HG03175 (cell line): ENCODE results near the gene C12orf43.

Experiments used
- ATAC-seq: cut with Tn5 transposase; IDR thresholded peaks from one replicate; pipeline ENCODE4 v1.9.1; 2021; ENCODE audit warnings: mild to moderate bottlenecking, moderate library complexity; ENCODE audit not compliant: unreplicated experiment

The C12orf43 gene

GRCh38 chr12:120979220-120979861 is 36.9 kb downstream of the C12orf43 start:
- no peak for ATAC-seq

- ATAC-seq, result no peak
Measured at GRCh38 chr12:120978296-120979219, 37.7 kb downstream of the C12orf43 start, which contains the start of gene HNF1A. Gene HNF1A (plus strand): TSS chr12:120978543. CDS start chr12:120978769, 226 bp downstream.

DNA sequence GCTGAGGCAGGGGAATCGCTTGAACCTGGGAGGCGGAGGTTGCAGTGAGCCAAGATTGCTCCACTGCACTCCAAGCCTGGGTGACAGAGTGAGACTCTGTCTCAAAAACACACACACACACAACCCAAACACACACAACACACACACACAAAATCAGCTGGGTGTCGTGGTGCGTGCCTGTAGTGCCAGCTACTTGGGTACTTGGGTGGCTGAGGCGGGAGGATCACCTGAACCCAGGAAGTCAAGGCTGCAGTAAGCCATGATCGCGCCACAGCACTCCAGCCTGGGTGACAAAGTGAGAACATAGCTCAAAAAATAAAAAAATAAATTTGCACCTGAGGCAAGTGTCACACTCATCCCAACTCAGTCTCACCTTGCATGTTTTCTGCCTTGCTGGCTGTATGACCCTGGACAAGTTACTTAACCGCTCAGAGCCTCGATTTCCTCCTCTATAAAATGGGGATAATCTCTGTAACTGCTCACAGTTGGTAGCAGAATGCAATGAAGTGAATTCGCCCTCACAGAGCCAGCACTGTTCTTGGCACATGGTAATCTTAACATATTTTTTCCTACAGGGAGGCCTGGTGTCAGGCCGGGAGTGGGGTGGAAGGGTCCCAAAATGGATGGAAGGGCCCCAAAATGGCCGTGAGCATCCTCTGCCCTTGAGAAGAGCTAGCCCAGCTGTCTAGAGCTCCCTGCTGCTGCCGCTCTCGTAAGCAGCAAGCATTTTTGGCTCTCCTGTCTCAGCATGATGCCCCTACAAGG is 38.6 kb downstream of the C12orf43 start:
- ATAC-seq, result no peak

- ATAC-seq, result no peak
Measured at GRCh38 chr12:120972870-120973543, 43.3 kb downstream of the C12orf43 start.

GRCh38 chr12:120971299-120972180 is 44.7 kb downstream of the C12orf43 start:
- peak; percentile 62 for ATAC-seq

GRCh38 chr12:120970310-120970709 is 46.0 kb downstream of the C12orf43 start:
- no peak for ATAC-seq

DNA sequence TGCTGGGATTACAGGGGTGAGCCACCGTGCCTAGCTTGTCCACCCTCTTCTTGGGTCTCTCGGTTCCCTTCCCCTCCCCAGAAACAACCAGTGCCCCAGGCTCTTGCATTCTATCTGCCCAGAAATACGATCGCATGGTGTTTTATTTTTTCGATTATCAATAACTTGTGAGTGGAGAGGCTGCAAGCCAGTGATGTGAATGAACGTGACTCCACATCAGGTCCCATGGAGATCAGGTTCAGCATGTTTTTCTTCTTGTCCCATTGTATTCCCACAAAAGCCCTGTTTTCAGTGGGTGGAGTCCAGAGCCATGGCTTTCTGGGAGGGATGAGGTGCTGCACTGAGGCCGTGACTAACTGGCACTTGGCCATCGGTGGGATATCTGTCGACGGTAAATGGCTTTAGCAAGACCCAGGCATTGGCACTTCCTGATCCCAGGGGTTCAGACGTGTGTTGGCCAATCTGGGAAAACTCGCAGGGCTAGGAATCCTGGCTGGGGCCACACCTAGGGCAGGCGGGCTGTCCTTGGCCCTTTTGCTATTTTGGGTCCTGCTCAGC is 50.7 kb downstream of the C12orf43 start:
- ATAC-seq, result no peak

GRCh38 chr12:120964298-120964697 is 52.0 kb downstream of the C12orf43 start:
- no peak for ATAC-seq

GRCh38 chr12:120962532-120963020 is 53.7 kb downstream of the C12orf43 start:
- ATAC-seq, result no peak

- no peak for ATAC-seq
Measured at GRCh38 chr12:120961604-120962531, 54.4 kb downstream of the C12orf43 start.

DNA sequence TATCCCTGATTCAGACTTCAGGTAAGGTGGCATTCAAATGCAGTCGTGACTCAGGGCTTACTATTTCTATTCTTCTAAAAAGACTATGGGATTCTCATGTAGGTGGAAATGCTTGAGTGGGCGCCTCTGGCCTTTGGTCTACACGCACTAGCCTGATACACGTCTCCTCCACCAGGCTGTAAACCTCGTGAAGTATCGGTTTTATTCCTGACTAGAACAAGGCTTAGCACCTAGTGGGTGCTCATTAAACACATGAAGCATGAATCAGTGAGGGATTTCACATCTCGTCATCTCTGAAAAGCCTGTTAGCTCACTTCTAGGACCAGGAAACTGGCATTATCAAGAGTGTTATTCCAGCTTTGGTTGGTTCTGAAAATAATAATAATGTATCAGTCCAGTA is 55.6 kb downstream of the C12orf43 start:
- ATAC-seq, result no peak

- ATAC-seq, result no peak
Measured at GRCh38 chr12:120959111-120959878, 57.0 kb downstream of the C12orf43 start.

- ATAC-seq, result no peak
Measured at GRCh38 chr12:120956579-120957300, 59.5 kb downstream of the C12orf43 start.

GRCh38 chr12:120955232-120955631 is 61.1 kb downstream of the C12orf43 start:
- ATAC-seq, result no peak

- no peak for ATAC-seq
Measured at GRCh38 chr12:120950807-120951206, 65.5 kb downstream of the C12orf43 start.
